ENCODE data around the gene UMAD1.
"Not testable (repeated sequence)": the region's sequence is repeated elsewhere in the genome, so short reads cannot be mapped to it uniquely, and the experiment has no call there.

Gene UMAD1

GRCh38 chr7:7652798-7653540, 12.4 kb downstream of the UMAD1 start:
- DNase-seq (ENCODE audit: low read depth in 1 of 2, low spot score in 1 of 2) = no peak

DNA sequence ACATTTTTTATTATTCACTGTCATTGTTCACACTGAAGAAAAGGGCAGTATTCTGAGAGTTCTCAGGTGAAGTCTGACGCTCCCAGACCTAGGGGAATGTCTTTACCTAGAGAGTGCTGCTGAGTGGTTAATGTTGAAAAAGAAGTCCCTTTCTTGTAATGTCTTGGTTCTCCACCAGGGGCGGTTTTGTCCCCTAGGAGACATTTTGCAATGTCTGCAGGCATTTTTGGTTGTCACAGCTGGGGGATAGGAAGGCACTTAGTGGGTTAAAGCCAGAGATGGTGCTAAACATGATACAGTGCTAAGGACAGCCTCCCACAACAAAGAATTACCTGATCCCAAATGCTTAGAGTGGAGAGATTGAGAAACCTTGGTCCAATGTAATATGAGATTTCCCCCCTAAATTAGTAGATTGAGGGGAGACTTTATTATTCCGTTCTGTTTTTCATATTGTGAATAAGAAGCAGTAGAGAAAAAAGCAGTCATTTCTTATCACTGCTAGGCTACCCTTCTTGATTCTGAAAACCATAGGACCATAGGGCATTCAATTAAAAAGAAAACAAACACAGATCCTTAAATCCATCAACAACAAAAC, 13.1 kb downstream of the UMAD1 start:
- no peak for DNase-seq (ENCODE audit: low read depth in 1 of 2, low spot score in 1 of 2)

DNA sequence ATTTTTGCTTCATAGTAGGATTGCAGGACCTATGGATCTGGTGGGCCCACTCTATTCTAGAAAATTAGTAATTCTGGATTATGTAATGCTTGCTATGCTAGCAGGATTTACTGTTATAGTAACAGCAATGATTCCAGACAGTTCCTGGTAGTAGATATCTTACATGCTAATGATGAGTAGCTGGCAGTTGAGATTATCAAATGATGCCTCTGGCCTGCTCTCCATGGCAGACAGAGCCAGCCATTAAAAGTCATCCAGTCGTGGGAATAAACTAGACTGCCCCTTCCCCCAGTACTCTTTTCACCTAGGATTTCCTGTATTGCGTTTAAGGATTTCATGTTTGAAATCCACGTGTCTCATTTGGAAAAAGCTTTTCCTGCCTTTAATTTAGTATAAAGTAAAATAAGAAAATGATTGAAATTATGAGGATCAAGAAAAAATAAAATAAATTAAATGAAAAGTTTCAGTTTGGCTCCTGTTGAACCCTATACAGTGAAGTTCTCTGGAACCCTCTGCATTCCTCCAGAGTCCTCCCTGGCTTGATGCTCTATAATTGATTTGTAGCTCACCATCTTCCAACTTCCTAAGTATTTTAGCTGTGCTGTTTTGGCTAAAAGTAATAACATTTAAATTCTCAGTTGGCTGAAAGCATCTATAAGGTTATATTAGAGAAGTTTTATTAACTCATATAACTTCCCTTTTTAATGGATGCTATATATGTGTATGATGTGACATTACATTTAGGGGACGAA, 14.6 kb downstream of the UMAD1 start:
- no peak for DNase-seq (ENCODE audit: low read depth in 1 of 2, low spot score in 1 of 2)

DNA sequence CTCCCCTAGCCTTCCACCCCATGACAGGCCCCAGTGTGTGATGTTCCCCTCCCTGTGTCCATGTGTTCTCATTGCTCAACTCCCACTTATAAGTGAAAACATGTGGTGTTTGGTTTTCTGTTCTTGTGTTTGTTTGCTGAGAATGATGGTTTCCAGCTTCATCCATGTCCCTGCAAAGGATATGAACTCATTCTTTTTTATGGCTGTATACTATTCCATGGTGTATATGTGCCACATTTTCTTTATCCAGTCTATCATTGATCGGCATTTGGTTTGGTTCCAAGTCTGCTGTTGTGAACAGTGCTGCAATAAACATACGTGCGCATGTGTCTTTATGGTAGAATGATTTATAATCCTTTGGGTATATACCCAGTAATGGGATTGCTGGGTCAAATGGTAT, 15.9 kb downstream of the UMAD1 start:
- not testable (repeated sequence) for DNase-seq (ENCODE audit: low read depth in 1 of 2, low spot score in 1 of 2)

DNA sequence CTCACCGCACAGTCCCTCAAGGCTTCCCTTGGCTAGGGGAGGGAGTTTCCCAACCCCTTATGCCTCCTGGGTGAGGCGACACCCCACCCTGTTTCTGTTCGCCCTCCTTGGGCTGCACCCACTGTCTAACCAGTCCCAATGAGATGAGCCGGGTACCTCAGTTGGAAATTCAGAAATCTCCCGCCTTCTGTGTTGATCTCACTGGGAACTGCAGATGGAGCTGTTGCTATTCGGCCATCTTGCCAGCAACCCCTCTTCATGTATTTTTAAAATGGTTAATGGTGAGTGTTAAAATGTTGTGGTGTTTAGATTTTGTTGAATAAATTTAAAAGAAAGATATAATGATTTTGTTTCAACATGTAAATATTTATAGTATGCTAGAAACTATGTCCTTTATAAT, 22.0 kb downstream of the UMAD1 start:
- no peak for DNase-seq (ENCODE audit: low read depth in 1 of 2, low spot score in 1 of 2)

GRCh38 chr7:7664291-7664690, 23.7 kb downstream of the UMAD1 start:
- DNase-seq (ENCODE audit: low read depth in 1 of 2, low spot score in 1 of 2) = no peak

DNA sequence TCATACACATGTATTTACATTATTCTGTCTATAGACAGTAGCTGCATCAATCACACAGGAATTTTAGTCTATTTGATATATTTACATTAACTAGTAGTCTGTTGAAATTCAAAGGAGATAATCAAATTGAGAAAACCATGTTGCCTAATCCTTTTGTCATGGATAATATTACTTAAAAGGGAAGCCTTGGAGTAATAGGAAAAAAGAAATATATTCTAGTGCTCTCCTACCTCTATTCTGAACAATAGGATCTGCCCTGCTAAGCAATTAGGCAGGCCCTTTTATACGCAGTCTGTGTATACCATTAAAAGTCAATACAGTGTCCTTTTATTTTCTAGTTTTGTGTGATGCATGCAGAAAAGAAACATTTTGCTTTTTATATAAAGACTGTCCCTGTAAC, 24.5 kb downstream of the UMAD1 start:
- DNase-seq (ENCODE audit: low read depth in 1 of 2, low spot score in 1 of 2) = no peak

GRCh38 chr7:7667187-7667586, 26.6 kb downstream of the UMAD1 start:
- no peak for DNase-seq (ENCODE audit: low read depth in 1 of 2, low spot score in 1 of 2)

GRCh38 chr7:7668706-7669105, 28.2 kb downstream of the UMAD1 start:
- DNase-seq (ENCODE audit: low read depth in 1 of 2, low spot score in 1 of 2) = no peak

DNA sequence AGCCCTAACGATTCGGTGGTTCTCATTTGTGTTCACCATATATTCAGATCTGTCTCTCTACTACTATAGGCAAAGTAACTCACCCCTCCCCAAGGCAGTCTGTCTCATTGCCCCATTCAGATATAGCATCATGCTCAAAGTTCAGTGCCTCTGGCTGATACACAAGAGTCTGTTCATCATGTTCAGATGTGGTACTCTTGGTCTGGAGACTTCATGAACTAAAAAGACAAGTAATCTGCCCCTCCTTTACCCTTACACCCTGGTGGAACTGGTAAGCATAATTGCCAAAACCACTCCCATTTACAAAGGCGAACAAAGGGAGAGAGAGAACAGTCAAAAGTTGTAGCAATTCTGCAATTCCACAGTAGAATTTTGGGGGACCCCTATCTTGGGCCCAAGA, 29.9 kb downstream of the UMAD1 start:
- DNase-seq (ENCODE audit: low read depth in 1 of 2, low spot score in 1 of 2) = no peak

- DNase-seq (ENCODE audit: low read depth in 1 of 2, low spot score in 1 of 2) = no peak
Observed at GRCh38 chr7:7671361-7671760, 30.8 kb downstream of the UMAD1 start.

DNA sequence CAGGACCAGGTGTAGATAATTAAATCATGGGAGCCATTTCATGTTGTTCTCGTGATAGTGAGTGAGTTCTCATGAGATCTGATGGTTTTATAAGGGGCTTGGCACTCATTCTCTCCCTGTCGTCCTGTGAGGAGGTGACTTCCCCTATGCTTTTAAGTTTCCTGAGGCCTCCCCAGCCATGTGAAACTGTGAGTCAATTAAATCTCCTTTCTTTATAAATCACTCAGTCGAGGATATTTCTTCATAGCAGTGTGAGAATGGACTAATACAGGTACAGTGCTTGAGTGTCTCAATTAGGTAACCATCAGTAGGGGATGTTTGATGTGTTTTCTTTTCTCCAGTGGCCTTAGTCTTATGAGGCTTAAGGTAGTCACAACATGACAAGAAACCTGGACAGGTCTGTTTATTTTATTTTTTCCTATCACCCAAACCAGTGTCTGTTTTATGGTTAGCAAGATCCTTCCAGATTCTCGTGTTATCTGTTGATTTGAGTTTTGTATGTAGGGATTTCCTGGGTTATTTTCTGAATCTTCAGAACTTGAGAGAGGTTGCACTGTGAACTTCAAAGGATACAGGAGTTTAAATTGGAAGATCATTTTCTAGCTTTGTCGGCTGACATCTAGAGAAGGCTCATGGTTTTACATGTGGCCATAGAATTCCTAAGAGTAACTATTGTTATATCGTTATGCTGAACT, 32.1 kb downstream of the UMAD1 start:
- DNase-seq (ENCODE audit: low read depth in 1 of 2, low spot score in 1 of 2) = peak in 1 of 2 donors; percentile 17

GRCh38 chr7:7673240-7673550, 32.6 kb downstream of the UMAD1 start:
- DNase-seq (ENCODE audit: low read depth in 1 of 2, low spot score in 1 of 2) = no peak

DNA sequence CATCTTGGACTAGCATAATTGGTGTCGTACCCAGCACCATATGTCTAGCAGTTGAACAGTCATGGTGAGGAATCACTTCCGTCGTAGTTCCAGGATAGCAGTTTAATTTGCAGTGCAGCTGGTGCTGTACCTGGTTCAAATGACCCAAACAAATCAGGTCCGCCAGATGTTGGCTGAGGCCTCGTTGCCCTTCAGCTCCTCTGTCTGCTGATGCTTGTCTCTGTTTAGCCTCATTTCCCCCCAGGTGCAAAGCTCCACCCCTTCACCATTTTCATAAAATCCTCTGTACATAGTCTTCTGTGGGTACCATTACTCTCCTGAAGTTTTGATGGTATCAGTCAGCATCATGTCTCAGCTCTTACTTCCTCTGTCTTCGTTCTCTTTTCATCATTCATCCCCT, 35.1 kb downstream of the UMAD1 start:
- no peak for DNase-seq (ENCODE audit: low read depth in 1 of 2, low spot score in 1 of 2)

DNA sequence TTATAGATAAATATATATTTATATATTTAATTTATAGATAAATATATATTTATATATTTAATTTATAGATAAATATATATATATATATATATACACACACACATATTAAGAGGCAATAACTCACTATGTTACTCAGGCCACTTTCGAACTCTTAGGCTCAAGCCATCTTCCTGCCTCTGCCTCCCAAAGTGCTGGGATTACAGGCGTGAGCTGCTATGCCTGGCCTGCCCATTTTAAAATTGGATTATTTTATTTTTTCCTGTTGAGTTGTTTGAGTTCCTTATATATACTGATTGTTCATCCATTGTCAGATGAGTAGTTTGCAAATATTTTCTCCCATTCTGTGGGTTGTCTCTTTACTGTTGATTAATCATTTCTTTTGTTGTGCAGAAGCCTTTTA, 39.1 kb downstream of the UMAD1 start:
- DNase-seq (ENCODE audit: low read depth in 1 of 2, low spot score in 1 of 2) = not testable (repeated sequence)

DNA sequence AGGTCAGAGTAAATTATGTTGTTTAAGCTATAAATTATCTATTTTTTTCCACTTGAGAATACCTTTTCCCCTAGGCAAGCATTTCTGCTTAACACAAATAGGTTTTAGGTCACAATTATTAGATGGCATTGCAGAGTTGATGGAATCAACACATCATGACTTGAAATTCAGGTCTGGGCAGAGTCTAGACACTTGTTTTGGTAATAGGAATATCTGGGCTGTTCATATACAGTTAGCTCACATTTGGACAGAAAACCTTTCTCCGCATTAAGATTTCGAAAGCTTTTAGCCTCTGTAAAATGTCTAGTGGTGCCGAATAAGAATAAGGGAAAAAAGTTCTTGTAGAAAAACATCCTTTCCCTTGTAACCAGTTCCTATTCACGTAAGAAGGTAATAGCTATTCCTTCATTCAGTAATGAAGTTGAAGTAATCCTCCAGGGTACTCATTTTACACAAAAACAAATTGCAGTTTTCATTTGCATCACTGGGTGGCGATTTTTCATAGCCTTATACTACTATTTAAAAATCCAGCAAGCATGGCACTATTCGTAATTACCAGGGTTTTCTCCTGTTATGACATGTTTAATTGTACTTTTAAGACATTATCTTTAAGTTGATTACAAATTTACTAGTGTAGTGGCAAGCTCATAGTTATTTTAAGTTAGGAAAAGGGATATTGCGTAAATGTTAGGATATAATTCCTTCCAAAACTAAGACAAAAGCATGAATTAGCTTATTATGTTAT, 40.8 kb downstream of the UMAD1 start:
- DNase-seq (ENCODE audit: low read depth in 1 of 2, low spot score in 1 of 2) = peak in 1 of 2 donors; percentile 32

GRCh38 chr7:7681936-7682329, 41.4 kb downstream of the UMAD1 start:
- DNase-seq (ENCODE audit: low read depth in 1 of 2, low spot score in 1 of 2) = no peak

GRCh38 chr7:7682861-7683260, 42.3 kb downstream of the UMAD1 start:
- DNase-seq (ENCODE audit: low read depth in 1 of 2, low spot score in 1 of 2) = no peak

DNA sequence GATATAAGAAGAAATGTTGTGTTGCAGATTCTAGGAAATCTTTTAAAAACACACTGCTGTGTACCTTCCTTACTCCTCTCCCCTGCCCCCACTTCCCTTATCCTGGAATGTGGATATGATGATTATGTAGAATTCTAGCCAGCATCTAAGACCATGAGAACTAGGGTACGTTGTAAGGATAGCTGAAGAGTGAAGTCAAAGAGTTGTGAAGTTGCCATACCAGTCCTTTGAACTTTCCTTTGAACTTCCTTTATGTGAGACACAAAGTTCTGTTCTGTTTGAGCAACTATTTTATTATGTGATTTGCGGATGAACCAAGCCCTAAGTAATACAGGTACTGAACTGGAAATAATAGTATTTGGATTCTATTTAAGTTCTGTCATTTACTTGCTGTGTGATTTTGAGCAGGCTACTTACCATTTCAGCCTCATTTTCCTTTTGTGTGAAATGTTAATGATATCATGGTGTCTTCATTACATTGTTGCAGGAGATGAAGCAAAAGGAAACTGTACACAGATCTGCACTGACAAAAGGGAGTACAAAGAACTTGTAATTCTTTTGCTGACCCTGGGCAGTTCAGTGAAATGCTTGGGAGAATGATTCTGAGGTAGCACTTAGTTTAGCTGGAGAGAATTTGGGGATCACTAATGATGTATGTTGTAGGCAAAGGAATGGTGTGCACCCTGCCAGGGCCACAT, 46.4 kb downstream of the UMAD1 start:
- DNase-seq (ENCODE audit: low read depth in 1 of 2, low spot score in 1 of 2) = no peak

GRCh38 chr7:7687800-7688199, 47.2 kb downstream of the UMAD1 start:
- no peak for DNase-seq (ENCODE audit: low read depth in 1 of 2, low spot score in 1 of 2)

DNA sequence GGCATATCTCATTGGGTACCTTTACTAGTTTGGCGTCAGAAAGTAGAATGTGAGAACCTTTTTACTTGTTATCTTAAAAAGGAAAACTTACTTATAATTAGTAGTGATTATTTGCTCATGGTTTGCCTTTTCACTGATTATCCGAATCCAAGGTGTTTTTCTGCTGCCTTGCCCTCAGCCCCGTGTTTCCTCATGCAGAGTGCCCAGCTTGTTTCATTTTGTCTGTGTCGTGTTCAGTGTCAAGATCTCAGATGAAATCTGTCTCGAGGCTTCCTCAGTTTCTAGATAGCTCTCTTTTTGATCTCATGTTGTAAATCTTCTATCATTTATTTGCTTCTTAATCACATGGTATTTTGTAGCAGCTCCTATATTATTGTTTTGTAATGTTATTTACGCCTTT, 47.8 kb downstream of the UMAD1 start:
- no peak for DNase-seq (ENCODE audit: low read depth in 1 of 2, low spot score in 1 of 2)
